Cortex of kidney (tissue), 1 donor: ENCODE results near the gene KCNIP1.

Experiments used
- DNase-seq: peaks from one replicate; lab custom pipeline; 2025; lab: John Stamatoyannopoulos, UW

KCNIP1 gene

GRCh38 chr5:170628691-170629565 is 125.1 kb downstream of the KCNIP1 start:
- no peak for DNase-seq

GRCh38 chr5:170629566-170630175 is 125.9 kb downstream of the KCNIP1 start:
- no peak for DNase-seq

- no peak for DNase-seq
Measured at GRCh38 chr5:170630226-170630625, 126.4 kb downstream of the KCNIP1 start.

- DNase-seq, result no peak
Measured at GRCh38 chr5:170630711-170631141, 126.9 kb downstream of the KCNIP1 start.

- DNase-seq, result no peak
Measured at GRCh38 chr5:170631466-170632195, 127.8 kb downstream of the KCNIP1 start.

GRCh38 chr5:170632266-170632984 is 128.6 kb downstream of the KCNIP1 start:
- DNase-seq, result no peak

GRCh38 chr5:170632985-170633234 is 129.1 kb downstream of the KCNIP1 start:
- no peak for DNase-seq

- no peak for DNase-seq
Measured at GRCh38 chr5:170633235-170634081, 129.6 kb downstream of the KCNIP1 start.

- no peak for DNase-seq
Measured at GRCh38 chr5:170634256-170634990, 130.6 kb downstream of the KCNIP1 start.

GRCh38 chr5:170635706-170636105 is 131.9 kb downstream of the KCNIP1 start:
- DNase-seq, result no peak

- no peak for DNase-seq
Measured at GRCh38 chr5:170636206-170636605, 132.4 kb downstream of the KCNIP1 start.

- no peak for DNase-seq
Measured at GRCh38 chr5:170636801-170637477, 133.1 kb downstream of the KCNIP1 start.

- DNase-seq, result no peak
Measured at GRCh38 chr5:170638051-170638450, 134.2 kb downstream of the KCNIP1 start.

- no peak for DNase-seq
Measured at GRCh38 chr5:170638454-170639220, 134.8 kb downstream of the KCNIP1 start.

GRCh38 chr5:170639221-170639925 is 135.6 kb downstream of the KCNIP1 start:
- DNase-seq, result no peak

GRCh38 chr5:170640731-170641588 is 137.1 kb downstream of the KCNIP1 start:
- no peak for DNase-seq

- DNase-seq, result no peak
Measured at GRCh38 chr5:170641589-170642031, 137.8 kb downstream of the KCNIP1 start.
